ENCODE measurements around the gene PM20D1. TPM values are rescaled to one million over a fixed set of nuclear protein-coding genes. Genes with fewer than 3 reads are reported as not detected.

PM20D1 gene, protein sequence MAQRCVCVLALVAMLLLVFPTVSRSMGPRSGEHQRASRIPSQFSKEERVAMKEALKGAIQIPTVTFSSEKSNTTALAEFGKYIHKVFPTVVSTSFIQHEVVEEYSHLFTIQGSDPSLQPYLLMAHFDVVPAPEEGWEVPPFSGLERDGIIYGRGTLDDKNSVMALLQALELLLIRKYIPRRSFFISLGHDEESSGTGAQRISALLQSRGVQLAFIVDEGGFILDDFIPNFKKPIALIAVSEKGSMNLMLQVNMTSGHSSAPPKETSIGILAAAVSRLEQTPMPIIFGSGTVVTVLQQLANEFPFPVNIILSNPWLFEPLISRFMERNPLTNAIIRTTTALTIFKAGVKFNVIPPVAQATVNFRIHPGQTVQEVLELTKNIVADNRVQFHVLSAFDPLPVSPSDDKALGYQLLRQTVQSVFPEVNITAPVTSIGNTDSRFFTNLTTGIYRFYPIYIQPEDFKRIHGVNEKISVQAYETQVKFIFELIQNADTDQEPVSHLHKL
- not detected for total RNA-seq

DNA sequence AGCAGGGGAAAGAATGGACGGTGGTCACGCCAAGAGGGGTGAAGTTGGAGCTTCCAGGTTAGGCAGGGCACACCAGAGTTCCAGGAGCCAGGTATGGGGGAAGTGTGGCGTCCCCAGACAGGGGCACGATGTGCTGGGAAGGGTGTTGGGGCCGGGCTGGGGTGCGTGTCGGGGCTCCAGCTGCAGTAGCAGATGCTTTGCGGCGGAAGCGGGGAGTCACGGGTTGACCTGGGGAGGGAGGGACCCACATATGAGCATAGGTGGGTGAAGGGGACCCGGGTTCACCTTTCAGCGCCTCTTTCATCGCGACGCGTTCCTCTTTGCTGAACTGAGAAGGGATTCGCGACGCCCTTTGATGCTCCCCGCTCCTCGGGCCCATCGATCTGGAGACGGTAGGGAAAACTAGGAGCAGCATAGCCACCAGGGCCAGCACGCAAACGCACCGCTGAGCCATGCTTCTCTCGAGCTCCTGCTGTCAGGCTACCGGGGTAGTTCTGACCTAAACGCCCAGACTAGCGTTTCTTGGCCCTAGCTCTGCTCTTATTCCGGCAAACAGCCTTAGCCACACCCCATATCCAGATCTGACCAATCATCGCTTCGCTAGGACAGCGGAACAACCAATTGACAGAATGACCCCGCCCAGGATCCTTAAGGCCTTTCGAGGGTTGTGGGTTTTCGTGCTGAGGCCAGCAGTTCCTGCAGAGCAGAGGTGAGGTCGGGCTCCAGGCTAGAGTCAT is at the start of gene PM20D1:
TSS of gene PM20D1 (minus strand) at position 514 of the 737 bp plus-strand sequence. CDS start at position 454, 60 bp downstream.

DNA sequence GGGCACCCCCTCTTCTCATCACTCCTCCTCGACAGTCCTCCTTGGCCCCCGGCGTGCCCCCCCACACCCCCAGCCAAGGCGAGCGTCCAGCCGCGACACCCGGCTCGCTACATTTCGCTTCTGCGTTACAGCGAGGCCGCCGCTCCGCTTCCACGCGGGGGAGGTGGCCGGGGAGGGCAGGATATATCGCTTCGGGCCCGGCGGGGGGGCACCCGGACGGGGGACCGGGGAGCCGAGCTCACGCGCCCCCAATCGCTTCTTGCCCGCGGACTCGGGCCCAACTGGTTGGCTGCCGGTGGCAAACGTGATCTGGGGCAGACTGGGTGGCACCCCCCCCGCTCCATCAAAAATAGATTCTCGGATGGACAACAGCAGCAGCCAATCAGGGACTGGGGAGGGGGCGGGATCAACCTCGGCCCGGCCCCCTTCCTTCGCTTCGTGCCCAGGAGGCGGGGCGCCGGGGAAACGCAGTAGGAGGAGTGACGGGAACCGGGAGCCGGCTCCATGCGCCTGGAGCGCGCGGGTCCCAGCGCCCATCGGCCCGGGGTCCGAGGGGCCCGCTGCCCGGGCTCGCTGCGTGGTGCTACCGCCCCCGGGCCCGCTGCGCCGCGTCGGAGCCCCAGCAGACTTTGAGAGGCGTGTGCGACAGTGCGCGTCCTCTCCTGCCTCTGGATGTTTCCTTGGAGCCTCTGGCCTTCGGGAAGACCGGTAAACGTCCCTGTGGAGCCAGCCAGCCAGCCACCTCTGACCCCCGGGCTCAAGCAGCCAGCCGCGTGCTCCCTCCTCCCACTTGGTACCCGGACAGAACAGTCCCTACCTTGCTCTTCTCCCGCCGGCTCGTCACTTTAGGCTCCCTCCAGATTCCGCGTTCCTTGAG is 36.8 kb downstream of the PM20D1 start, which contains the start of gene SLC41A1:
TSS of gene SLC41A1 (minus strand) at position 321 of the 877 bp plus-strand sequence. CDS start 2,757 bp downstream, outside the sequence.

Other genes starting within 250 kb of the PM20D1 start
- 10 to 100 TPM; 16.7 to 16.9 TPM for gene ELK4, start 218.1 kb downstream of the PM20D1 start, total RNA-seq
- 1 to 10 TPM; 1.7 to 5.7 TPM for gene SLC45A3, start 169.6 kb downstream of the PM20D1 start, total RNA-seq
- gene NUCKS1, start 100.0 kb downstream of the PM20D1 start, total RNA-seq = 100 to 1,000 TPM in 1 of 2 donors, 10 to 100 TPM in 1; 54.7 to 119 TPM
- gene RAB29, start 74.7 kb downstream of the PM20D1 start, total RNA-seq = 10 to 100 TPM; 35.1 to 44.3 TPM
- gene SLC41A1, start 36.9 kb downstream of the PM20D1 start, total RNA-seq = 10 to 100 TPM; 17.0 to 17.2 TPM
- gene SLC26A9, start 93.3 kb upstream of the PM20D1 start, total RNA-seq = not detected
- 10 to 100 TPM in 1 of 2 donors, 1 to 10 TPM in 1; 3.0 to 11.0 TPM for gene RAB7B, start 153.3 kb upstream of the PM20D1 start, total RNA-seq
- under 1 TPM; 0.33 to 0.34 TPM for gene CTSE, start 173.8 kb upstream of the PM20D1 start, total RNA-seq
- not detected for gene RHEX, start 203.0 kb upstream of the PM20D1 start, total RNA-seq

Data from melanocyte of skin (primary cell).